WERI-Rb-1 (cell line): ENCODE data around the gene LGR4.

ENCODE experiments used
- DNase-seq: peaks from one replicate; pipeline ENCODE4 v3.0.0-alpha.2; 2020
- H3K27ac ChIP-seq: fragments of 250-450 bp; sonication (Bioruptor Pico); 2 replicates; pipeline ENCODE4 v1.5.1; 2020; ENCODE audit warnings: mild to moderate bottlenecking, moderate library complexity
- H3K27me3 ChIP-seq: fragments of 250-450 bp; sonication (Bioruptor Pico); 2 replicates; pipeline ENCODE4 v1.5.1; 2021; ENCODE audit warnings: mild to moderate bottlenecking, low read depth, moderate library complexity; ENCODE audit not compliant: insufficient read depth, severe bottlenecking
- H3K36me3 ChIP-seq: fragments of 250-450 bp; sonication (Bioruptor Pico); 2 replicates; pipeline ENCODE4 v1.5.1; 2020; ENCODE audit warnings: mild to moderate bottlenecking, moderate library complexity
- H3K4me3 ChIP-seq: 2 replicates; pipeline ENCODE4 v1.5.1; 2011; ENCODE audit warnings: low read depth, mild to moderate bottlenecking, control low read depth, low read length
- H3K9me3 ChIP-seq: fragments of 250-450 bp; sonication (Bioruptor Pico); 2 replicates; pipeline ENCODE4 v1.5.1; 2021; ENCODE audit warnings: mild to moderate bottlenecking, moderate library complexity; ENCODE audit not compliant: severe bottlenecking
- CTCF ChIP-seq: IDR thresholded peaks from 2 replicates; pipeline ENCODE4 v1.5.1; 2011; ENCODE audit warnings: low read depth, mild to moderate bottlenecking, control low read depth, inconsistent platforms, low read length

Gene LGR4

GRCh38 chr11:27482793-27483192, 10.2 kb upstream of the LGR4 start:
- no peak for DNase-seq
- H3K27me3 ChIP-seq, result no peaks in the 10 kb centered on the region
- TF ChIP-seq CTCF, result no peak

GRCh38 chr11:27481992-27482391, 9.4 kb upstream of the LGR4 start:
- Histone ChIP-seq H3K27me3 (no peaks in the 10 kb centered on the region), H3K27ac (no peak overlapping the region), H3K9me3 (no peaks in the 10 kb centered on the region), H3K36me3 (no peaks in the 10 kb centered on the region), H3K4me3 (no peak overlapping the region)
- TF ChIP-seq CTCF, result no peak
- DNase-seq, result no peak

More at GRCh38 chr11:27482793-27483192, 10.2 kb upstream of the LGR4 start:
- H3K9me3 ChIP-seq, result no peaks in the 10 kb centered on the region
- H3K4me3 ChIP-seq, result no peak overlapping the region
- no peaks in the 10 kb centered on the region for H3K36me3 ChIP-seq
- no peak overlapping the region for H3K27ac ChIP-seq

- no peak overlapping the region for H3K27ac ChIP-seq
- DNase-seq, result no peak
- TF ChIP-seq CTCF, result no peak
Measured at GRCh38 chr11:27477831-27478230, 5.2 kb upstream of the LGR4 start.

GRCh38 chr11:27477243-27477642, 4.7 kb upstream of the LGR4 start:
- no peak for TF ChIP-seq CTCF
- Histone ChIP-seq H3K27me3 (no peaks in the 10 kb centered on the region), H3K36me3 (no peaks in the 10 kb centered on the region), H3K4me3 (no peak overlapping the region), H3K9me3 (no peaks in the 10 kb centered on the region), H3K27ac (no peak overlapping the region)
- no peak for DNase-seq

More at GRCh38 chr11:27477831-27478230, 5.2 kb upstream of the LGR4 start:
- H3K36me3 ChIP-seq, result no peaks in the 10 kb centered on the region
- no peaks in the 10 kb centered on the region for H3K9me3 ChIP-seq
- no peaks in the 10 kb centered on the region for H3K27me3 ChIP-seq
- no peak overlapping the region for H3K4me3 ChIP-seq

- no peak overlapping the region for H3K27ac ChIP-seq
- H3K36me3 ChIP-seq, result no peaks in the 10 kb centered on the region
- no peaks in the 10 kb centered on the region for H3K9me3 ChIP-seq
- no peaks in the 10 kb centered on the region for H3K27me3 ChIP-seq
- H3K4me3 ChIP-seq, result no peak overlapping the region
- TF ChIP-seq CTCF, result no peak
- DNase-seq, result no peak
Measured at GRCh38 chr11:27475622-27476021, 3.0 kb upstream of the LGR4 start.

GRCh38 chr11:27473017-27473406, 422 bp upstream of the LGR4 start:
- H3K4me3 ChIP-seq, result no peak overlapping the region
- H3K27ac ChIP-seq, result no peak overlapping the region
- no peaks in the 10 kb centered on the region for H3K27me3 ChIP-seq

More at GRCh38 chr11:27473017-27473406, 422 bp upstream of the LGR4 start:
- Histone ChIP-seq H3K36me3 (no peaks in the 10 kb centered on the region), H3K9me3 (no peaks in the 10 kb centered on the region)
- no peak for TF ChIP-seq CTCF
- DNase-seq, result no peak
